Body of pancreas (tissue), 4 donors: ENCODE measurements around the gene KRTAP12-4.
"Not testable (repeated sequence)": the region's sequence is repeated elsewhere in the genome, so short reads cannot be mapped to it uniquely, and the experiment has no call there.

Experiments used
- POLR2A ChIP-seq, 3 donors: fragments of 450-650 bp; IDR thresholded peaks; one replicate each; pipeline ENCODE4 v1.6.1; 2016; ENCODE audit warnings: antibody characterized with exemption in 3 of 3, mild to moderate bottlenecking in 2 of 3
- TF ChIP-seq, protein P1 (sequence below), 7 experiments: fragments of 450-650 bp in 4 of 7; fragments of 200-600 bp in 3 of 7; sonication (generic) in 3 of 7; IDR thresholded peaks; one replicate each; pipeline ENCODE4 v1.5.1; 2016 to 2019; ENCODE audit warnings: antibody characterized with exemption in 7 of 7

GRCh38 chr21:44627181-44627822 is 27.2 kb downstream of the KRTAP12-4 start:
- TF ChIP-seq, protein P1, sequence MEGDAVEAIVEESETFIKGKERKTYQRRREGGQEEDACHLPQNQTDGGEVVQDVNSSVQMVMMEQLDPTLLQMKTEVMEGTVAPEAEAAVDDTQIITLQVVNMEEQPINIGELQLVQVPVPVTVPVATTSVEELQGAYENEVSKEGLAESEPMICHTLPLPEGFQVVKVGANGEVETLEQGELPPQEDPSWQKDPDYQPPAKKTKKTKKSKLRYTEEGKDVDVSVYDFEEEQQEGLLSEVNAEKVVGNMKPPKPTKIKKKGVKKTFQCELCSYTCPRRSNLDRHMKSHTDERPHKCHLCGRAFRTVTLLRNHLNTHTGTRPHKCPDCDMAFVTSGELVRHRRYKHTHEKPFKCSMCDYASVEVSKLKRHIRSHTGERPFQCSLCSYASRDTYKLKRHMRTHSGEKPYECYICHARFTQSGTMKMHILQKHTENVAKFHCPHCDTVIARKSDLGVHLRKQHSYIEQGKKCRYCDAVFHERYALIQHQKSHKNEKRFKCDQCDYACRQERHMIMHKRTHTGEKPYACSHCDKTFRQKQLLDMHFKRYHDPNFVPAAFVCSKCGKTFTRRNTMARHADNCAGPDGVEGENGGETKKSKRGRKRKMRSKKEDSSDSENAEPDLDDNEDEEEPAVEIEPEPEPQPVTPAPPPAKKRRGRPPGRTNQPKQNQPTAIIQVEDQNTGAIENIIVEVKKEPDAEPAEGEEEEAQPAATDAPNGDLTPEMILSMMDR (IDR thresholded peaks at IDR 0.05): not testable (repeated sequence)
- TF ChIP-seq POLR2A (IDR thresholded peaks at IDR 0.05): not testable (repeated sequence)
